ENCODE measurements around the gene ACOX2. TPM values are rescaled to one million over a fixed set of nuclear protein-coding genes. Genes with fewer than 3 reads are reported as not detected.
A peak's percentile ranks its signal among the peaks of the same experiment; 100 is the strongest.

The ACOX2 gene
- total RNA-seq, 1 donor from 2014 or later: 20.1 TPM

- intact Hi-C loops (cut with DNase I): no loop called here
- H3K36me3 ChIP-seq: no peaks in the 10 kb centered on the region
- TF ChIP-seq CTCF (IDR thresholded peaks at IDR 0.05): no peak
- H3K9me3 ChIP-seq: no peaks in the 10 kb centered on the region
- H3K27me3 ChIP-seq: no peaks in the 10 kb centered on the region
- no peak overlapping the region for H3K27ac ChIP-seq
- H3K4me1 ChIP-seq: peaks cover 18% of the 10 kb centered on the region
- DNase-seq: no peak
- ATAC-seq: no peak
- H3K4me3 ChIP-seq: no peak overlapping the region
Measured at GRCh38 chr3:58469096-58469495, 67.9 kb downstream of the ACOX2 start.

DNA sequence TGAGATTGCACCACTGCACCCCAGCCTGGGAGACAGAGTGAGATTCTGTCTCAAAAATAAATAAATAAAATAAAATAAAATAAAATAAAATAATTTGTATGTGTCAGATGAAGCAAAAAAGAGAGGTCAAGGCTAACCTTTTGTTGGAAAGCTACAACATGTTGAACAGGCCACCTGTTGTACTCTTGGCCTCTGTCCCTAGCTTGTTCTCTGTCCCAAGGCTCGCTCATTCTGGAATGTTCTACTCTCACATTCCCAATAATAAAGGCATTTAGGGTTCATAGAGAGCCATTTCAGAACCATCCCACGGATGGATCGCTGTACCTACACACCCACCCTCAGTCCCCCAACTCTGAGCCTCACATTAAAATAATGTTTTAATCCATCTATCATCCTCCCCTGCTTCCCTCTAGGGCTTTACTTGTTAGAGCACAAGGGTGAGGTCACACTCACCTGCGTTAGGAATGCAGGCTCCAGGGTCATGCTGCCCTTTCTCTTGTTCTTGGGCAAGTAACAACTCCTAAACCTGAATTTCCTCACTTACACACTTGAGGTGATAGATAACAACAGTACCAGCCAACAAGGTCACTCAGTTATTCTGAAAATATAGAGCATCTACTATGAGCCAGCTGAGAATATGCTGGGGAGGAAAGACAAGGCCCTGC is 70.0 kb downstream of the ACOX2 start:
- Histone ChIP-seq H3K4me1 (peaks cover 29% of the 10 kb centered on the region), H3K4me3 (no peak overlapping the region), H3K36me3 (no peaks in the 10 kb centered on the region), H3K27ac (no peak overlapping the region), H3K9me3 (no peaks in the 10 kb centered on the region), H3K27me3 (no peaks in the 10 kb centered on the region)
- no peak for ATAC-seq
- TF ChIP-seq CTCF (IDR thresholded peaks at IDR 0.05): no peak
- intact Hi-C loops (cut with DNase I): no loop called here
- DNase-seq: no peak

DNA sequence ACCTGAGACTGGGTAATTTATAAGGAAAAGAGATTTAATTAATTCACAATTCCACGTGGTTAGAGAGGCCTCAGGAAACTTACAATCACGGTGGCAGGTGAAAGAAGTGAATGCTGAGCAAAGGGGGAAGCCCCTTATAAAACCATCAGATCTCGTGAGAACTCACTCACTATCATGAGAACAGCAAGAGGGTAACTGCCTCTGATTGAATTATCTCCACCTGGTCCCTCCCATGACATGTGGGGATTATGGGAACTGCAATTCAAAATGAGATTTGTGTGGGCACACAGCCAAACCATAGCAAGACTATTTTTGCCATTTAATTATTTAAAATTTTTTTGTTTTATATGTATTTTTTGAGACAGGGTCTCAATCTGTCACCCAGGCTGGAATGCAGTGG is 72.1 kb downstream of the ACOX2 start:
- H3K9me3 ChIP-seq: no peaks in the 10 kb centered on the region
- DNase-seq (no peak), ATAC-seq (no peak)
- intact Hi-C loops (cut with DNase I): no loop called here
- no peaks in the 10 kb centered on the region for H3K27me3 ChIP-seq
- H3K36me3 ChIP-seq: no peaks in the 10 kb centered on the region
- no peak overlapping the region for H3K27ac ChIP-seq
- no peak overlapping the region for H3K4me3 ChIP-seq
- TF ChIP-seq CTCF (IDR thresholded peaks at IDR 0.05): no peak
- H3K4me1 ChIP-seq: peaks cover 12% of the 10 kb centered on the region

DNA sequence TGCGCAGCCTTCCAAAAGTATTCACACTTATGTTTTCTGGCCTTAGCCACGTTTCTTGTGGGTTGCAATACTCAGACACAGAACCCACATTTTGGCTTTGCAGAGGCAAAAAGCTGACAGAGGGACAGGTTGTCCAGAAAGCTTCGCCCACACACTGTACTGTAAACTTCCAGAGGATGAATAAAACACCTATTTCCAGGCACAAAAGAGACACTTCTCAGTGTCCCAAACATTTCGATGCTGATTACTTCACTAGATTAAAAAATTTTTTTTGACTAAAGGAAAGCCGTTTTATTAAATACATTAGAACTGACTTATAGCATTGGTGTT is 73.1 kb downstream of the ACOX2 start:
- intact Hi-C loops (cut with DNase I): no loop called here
- H3K9me3 ChIP-seq: no peaks in the 10 kb centered on the region
- DNase-seq (no peak), ATAC-seq (no peak)
- peaks cover 12% of the 10 kb centered on the region for H3K4me1 ChIP-seq
- no peaks in the 10 kb centered on the region for H3K27me3 ChIP-seq
- no peak overlapping the region for H3K27ac ChIP-seq
- no peak overlapping the region for H3K4me3 ChIP-seq
- H3K36me3 ChIP-seq: no peaks in the 10 kb centered on the region
- no peak for TF ChIP-seq CTCF (IDR thresholded peaks at IDR 0.05)

DNA sequence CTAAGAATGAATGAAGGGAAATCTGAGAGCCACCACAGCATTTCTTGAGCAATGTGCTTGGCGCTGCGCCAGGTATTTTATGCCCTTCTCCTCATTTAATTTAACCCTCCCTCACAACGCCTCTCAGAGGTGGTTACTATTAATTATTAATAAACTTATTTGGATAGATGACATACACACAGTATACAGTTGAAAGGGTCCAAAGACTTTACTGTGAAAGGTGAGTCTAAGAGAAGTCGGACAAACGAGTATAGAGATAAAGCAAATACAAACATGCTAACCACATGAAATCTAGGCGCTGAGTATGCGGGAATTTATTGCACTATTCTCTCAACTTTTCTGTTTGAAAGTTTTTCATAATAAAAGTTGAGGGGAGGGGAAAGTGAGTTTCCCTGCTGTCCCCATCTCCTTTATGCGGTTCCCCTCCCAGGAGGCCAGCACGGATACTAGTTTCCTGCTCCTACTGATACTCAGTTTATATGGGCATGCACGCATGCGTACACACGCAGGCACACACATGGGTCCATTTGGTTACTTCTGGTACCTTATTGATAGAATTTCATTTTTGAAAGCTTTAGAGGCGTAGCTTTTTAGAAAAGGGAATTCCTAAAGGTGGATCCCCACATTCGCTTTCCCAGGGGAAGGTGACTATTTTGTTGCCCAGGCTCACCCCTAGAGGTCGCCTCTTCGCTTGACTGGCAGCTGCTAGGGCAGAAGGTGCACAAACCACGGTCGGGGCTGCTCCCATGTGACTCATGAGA is 73.6 kb downstream of the ACOX2 start:
- Histone ChIP-seq H3K27ac (no peak overlapping the region), H3K4me1 (peaks cover 12% of the 10 kb centered on the region), H3K27me3 (no peaks in the 10 kb centered on the region), H3K4me3 (peak overlapping the region; percentile 39), H3K9me3 (no peaks in the 10 kb centered on the region), H3K36me3 (no peaks in the 10 kb centered on the region)
- DNase-seq (peak; percentile 84), ATAC-seq (peak; percentile 98)
- peak; percentile 86 for TF ChIP-seq CTCF (IDR thresholded peaks at IDR 0.05)
- intact Hi-C loops (cut with DNase I): no loop called here
